NCI-H1930 (cell line): Measurements from ENCODE around the gene CBLB.
"Not testable (repeated sequence)": the region's sequence is repeated elsewhere in the genome, so short reads cannot be mapped to it uniquely, and the experiment has no call there.

Source experiments
- DNase-seq, 2 experiments: peaks; one replicate each; lab custom pipeline; 2025; lab: John Stamatoyannopoulos, UW

The CBLB gene

GRCh38 chr3:105816833-105817232 lies 52.0 kb downstream of the CBLB start:
- no peak for DNase-seq

- DNase-seq, result not testable (repeated sequence)
These were observed 53.5 kb downstream of the CBLB start for GRCh38 chr3:105815331-105815730.

GRCh38 chr3:105813710-105814109 lies 55.1 kb downstream of the CBLB start:
- DNase-seq, result no peak

DNA sequence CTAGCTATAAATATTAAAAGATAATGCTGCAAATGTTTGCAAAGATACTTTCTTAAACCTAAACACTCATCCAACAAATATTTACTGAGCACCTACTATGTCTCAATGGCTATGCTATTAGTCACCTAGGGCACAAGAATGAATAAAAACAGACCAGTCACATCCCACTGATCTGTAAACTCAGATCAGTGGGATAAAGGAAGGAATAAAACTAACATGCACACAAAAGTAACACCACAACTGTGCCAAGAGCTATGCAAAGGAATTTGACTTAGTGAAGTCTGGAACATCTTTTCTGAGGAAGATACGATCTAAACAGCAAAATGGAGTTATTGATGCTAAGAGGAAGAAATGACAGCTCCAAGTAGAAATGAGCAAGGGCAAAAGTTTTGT lies 56.6 kb downstream of the CBLB start:
- no peak for DNase-seq

- no peak for DNase-seq
These were observed 57.2 kb downstream of the CBLB start for GRCh38 chr3:105811518-105812193.

- no peak for DNase-seq
These were observed 59.5 kb downstream of the CBLB start for GRCh38 chr3:105809208-105809888.

DNA sequence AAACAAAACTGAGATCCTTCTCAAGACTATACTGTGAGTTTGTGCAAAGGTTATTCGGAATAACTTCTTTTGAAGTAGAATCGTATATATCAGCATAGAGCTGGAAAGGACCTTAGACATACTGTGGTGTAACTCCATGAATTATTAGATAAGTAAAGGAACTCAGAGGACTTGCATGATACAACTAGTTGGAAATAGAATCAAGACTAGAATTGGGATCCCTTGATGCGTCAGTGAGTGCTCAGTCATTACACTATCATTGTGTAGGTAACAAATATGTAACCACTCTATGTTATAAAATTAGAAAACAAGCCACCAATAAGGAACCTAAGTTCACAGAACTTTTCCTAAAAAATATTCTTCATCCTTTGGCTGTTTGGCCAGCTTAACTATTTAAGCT lies 61.1 kb downstream of the CBLB start:
- no peak for DNase-seq

DNA sequence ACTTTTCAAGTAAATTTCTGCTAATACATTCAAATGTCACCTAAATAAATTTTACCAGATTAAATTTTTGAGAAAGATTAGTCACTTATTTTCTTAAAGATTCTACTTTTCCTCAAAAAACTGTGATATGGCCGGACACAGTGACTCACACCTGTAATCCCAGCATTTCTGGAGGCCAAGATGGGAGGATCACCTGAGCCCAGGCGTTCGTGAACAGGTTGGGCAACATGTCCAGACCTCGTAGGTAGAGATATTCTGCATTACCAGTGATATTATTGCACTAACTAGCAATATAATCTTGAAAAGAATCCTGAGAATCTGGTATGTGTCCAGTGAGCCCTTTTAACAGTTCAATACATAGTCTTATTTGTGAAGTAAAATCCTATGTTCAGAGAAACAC lies 61.7 kb downstream of the CBLB start:
- DNase-seq, result no peak

DNA sequence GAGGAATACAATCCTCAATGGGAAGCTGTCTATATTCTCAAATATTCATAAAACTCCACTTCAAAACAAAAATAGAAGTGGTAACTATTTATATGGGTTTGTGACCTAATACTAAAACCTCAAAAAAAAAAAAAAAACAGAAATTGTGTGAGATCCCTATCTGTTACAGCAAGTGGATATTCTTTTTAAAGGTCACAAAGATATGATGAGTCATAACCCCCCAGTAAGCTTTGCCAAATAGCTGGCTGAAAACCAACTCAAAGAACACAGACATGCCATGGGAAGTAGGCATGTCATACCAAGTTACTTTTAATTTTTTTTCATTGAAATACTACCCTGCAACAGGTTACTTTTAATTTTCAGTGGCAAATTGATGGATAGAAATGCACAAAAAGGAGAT lies 62.5 kb downstream of the CBLB start:
- no peak for DNase-seq

GRCh38 chr3:105805404-105805803 lies 63.4 kb downstream of the CBLB start:
- no peak for DNase-seq

DNA sequence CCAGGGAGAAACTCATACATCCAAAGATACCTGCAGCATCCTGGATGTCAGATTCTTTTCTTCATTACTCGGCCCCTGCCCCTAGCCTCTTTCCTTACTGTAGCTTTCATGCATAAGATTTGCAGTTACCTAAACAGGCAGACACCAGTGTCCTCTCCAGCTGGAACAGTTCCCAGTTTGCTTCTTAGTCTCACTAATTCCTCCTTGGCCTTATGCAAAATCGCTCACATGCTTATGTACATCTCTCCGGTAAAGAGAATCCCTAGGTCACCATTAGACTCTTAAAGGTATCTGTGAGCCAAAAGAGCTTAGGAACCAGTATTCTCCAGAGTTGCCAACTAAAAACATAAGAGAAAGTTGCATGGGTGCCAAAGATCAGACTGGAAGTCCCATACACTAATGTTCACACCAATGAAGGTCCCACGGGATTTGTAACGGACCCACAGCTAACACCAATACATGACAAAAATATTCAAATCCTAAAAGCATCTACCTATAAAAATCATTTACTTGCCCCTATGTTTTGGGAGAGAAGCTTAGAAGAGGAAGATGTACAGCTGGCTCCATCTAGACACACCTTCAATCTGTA lies 66.6 kb downstream of the CBLB start:
- no peak for DNase-seq

- DNase-seq, result no peak
These were observed 67.4 kb downstream of the CBLB start for GRCh38 chr3:105801397-105801796.

DNA sequence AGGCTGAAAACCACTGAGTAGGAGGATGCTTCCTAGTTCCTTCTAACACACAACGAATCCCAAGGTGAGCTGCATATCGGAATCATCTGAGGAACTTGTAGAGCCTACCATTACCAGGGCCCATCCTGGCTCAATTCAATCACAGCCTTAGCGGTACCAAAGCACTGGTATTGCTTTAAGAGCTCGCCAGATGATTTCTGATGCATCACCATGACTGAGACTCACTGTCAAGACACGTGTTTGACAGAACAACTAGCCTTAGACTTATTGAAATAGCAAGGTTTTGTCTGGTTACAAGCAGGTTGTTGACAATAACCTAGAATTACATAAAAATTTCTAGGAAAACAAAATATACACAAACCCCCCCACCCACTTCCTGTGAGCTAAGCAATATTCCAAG lies 68.5 kb downstream of the CBLB start:
- no peak for DNase-seq

DNA sequence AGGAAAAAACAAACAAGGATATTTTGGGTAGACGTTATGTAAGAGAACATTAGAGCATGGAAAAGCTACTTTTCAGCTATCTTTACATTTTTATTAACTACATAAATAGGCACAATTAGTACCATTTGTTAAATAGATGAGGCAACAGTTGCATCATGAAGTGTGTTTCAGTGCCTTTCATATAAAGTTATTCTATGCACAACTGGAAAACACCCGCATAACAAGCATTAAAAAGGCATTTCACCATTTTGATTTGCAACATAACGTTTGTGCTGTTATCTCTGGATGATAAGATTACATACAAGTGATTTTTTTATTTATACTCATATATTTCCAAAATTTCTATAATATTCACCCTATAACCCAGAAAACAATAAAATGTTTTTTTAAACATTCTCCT lies 69.5 kb downstream of the CBLB start:
- DNase-seq, result no peak

GRCh38 chr3:105798381-105798934 lies 70.4 kb downstream of the CBLB start:
- no peak for DNase-seq

GRCh38 chr3:105793040-105793439 lies 75.8 kb downstream of the CBLB start:
- DNase-seq, result no peak

- DNase-seq, result no peak
These were observed 76.7 kb downstream of the CBLB start for GRCh38 chr3:105791919-105792786.

- no peak for DNase-seq
These were observed 77.7 kb downstream of the CBLB start for GRCh38 chr3:105791131-105791530.

- DNase-seq, result no peak
These were observed 78.3 kb downstream of the CBLB start for GRCh38 chr3:105790534-105790933.

DNA sequence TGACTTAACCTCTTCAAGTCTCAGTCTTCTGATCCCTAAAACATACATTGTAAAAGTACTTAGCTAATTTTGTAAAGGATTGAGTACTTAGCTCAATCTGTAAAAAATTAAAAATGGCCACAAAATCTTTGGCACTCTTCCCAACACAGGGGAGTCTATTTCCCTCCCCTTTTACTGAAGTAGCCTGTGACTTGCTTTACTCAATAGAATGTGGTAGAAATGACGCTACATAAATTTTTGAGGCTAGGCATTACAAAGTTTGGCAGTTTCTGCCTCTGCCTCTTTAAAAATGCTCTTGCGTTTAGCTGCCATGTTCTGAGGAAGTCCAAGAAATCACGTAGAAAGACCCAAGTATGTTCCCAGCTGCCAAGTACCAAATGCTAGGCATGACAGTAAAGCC lies 80.2 kb downstream of the CBLB start:
- DNase-seq, result no peak

- DNase-seq, result no peak
These were observed 81.4 kb downstream of the CBLB start for GRCh38 chr3:105787453-105787852.

- DNase-seq, result no peak
These were observed 81.8 kb downstream of the CBLB start for GRCh38 chr3:105786990-105787389.
